Calu3 (cell line): ENCODE measurements around the gene MRPS23. TPM values are rescaled to one million over a fixed set of nuclear protein-coding genes. Genes with fewer than 3 reads are reported as not detected.
A peak's percentile ranks its signal among the peaks of the same experiment; 100 is the strongest.

Experiments
- BruUV-seq: library from RNA; stranded (reverse); fragments of 400-500 nt; replicated peaks from 2 replicates; lab custom pipeline; 2021; lab: Mats Ljungman, UMichigan
- CTCF ChIA-PET: fragments of 300-600 bp; sonication (Branson Sonifier 250); formaldehyde crosslinking; loops from one replicate; lab custom pipeline; 2022; ENCODE audit warnings: antibody characterized with exemption; lab: Charles Lee
- DNase-seq: peaks from one replicate; pipeline ENCODE4 v3.0.0; 2022
- H3K27ac Mint-ChIP-seq: one replicate; pipeline ENCODE4 v1.8.0; 2022; ENCODE audit warnings: mixed read lengths; ENCODE audit not compliant: unreplicated experiment
- H3K27me3 Mint-ChIP-seq: one replicate; pipeline ENCODE4 v1.8.0; 2022; ENCODE audit warnings: mixed read lengths; ENCODE audit not compliant: unreplicated experiment
- H3K36me3 Mint-ChIP-seq: one replicate; pipeline ENCODE4 v1.8.0; 2022; ENCODE audit warnings: mild to moderate bottlenecking, moderate library complexity, mixed read lengths; ENCODE audit not compliant: insufficient read depth, unreplicated experiment
- H3K4me1 Mint-ChIP-seq: one replicate; pipeline ENCODE4 v1.8.0; 2022; ENCODE audit warnings: mild to moderate bottlenecking, low read depth, mixed read lengths; ENCODE audit not compliant: unreplicated experiment
- H3K4me3 Mint-ChIP-seq: one replicate; pipeline ENCODE4 v1.8.0; 2022; ENCODE audit warnings: mild to moderate bottlenecking, low read depth, moderate library complexity, mixed read lengths; ENCODE audit not compliant: unreplicated experiment
- H3K9me3 Mint-ChIP-seq: one replicate; pipeline ENCODE4 v1.8.0; 2022; ENCODE audit warnings: low read depth, mixed read lengths; ENCODE audit not compliant: unreplicated experiment
- intact Hi-C: fragments of 100-400 bp; cut with micrococcal nuclease; formaldehyde crosslinking; loops from one replicate; pipeline ENCODE4 v1.10.0; 2022; ENCODE audit not compliant: unreplicated experiment
- total RNA-seq: library from RNA; stranded (reverse); gene quantifications from 2 replicates; pipeline ENCODE4 v1.2.3, GENCODE V29; 2022
- TF ChIP-seq, protein P1 (sequence below): fragments of 200-600 bp; IDR thresholded peaks from one replicate; pipeline ENCODE4 v1.8.0; 2022; ENCODE audit warnings: antibody characterized with exemption; ENCODE audit not compliant: unreplicated experiment

The MRPS23 gene
- total RNA-seq, 1 experiment from 2014 or later = 38.1 TPM

DNA sequence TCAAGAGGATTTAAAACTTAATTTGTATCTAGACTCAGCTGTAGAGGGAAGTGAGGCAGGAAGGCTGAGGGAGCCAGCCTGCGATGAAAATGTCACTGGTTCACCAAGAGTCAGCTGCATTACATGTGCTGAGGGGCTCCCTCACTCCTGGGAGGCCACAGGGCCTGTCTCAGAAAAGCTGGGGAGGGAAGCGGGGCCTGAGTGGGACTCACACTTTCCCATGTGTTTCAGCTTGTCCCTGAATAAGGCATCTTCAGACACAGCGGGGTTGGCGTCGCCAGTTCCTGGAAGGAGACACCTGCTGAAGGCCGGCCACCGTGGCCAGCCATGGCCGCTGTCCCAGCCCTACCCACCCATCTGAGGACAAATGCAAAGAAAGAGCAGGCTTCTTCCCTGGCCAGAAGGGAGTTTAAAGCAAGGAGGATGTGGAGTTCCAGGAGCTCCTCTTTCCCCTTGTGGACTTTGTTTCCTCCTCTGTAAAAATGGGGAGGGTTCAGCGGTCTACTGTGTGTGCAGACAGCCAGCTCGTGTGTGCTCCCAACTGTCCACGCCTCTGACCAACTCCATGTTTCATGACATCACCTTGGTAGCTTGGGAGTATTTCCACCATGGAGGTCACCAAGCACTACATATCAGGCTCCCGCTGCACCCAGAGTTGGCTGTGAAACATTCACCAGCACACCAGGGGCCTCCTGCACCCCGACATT, 19.2 kb upstream of the MRPS23 start:
- CTCF ChIA-PET = interaction anchor here (0.6 to 1.6 kb wide), 2 partner anchors 66 to 130 kb away, joined by 3 to 8 read pairs; no protein-coding TSS in a partner anchor

DNA sequence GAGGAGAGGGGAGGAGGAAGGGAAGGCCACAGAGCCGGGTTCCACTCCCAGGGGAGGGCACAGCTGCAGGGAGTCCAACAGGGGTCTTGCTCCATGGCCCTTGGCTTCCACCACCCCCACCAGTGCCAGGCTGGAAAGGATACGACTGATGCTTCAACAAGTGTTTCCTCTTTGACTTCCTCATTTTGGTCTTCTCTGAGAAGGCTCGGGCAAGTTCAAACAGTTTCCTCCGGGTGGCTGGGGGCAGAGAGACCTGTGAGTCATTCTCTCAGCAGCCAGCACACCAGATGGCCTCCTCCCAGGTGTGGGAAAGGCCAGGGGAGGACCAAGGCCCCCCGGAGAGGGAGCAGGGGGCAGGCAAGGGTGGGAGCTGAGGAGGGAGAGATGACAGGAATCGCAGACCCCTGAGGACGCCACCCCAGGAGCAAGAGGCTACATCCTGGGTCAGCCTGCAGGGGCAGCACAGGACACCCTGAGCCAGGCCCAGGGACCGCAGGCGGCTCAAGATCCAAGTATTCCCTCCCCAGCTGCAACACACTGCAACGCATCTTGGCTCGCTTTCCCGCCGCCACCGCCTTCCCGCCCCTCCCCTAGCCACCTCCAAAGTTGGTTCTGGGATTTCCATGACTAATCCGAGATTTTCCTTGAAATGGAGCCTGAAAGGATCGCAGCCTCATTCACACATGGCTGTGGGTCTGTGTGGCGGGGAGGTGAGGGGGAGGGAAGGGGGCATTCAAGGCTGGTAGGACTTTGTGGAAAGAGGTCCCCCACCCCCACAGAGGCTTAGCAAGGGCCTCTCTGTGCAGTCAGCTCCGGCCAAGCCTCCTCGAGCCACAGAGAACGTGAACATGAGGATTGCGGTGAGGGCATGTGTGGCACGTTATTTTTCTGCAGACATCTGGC, 18.4 kb upstream of the MRPS23 start:
- CTCF ChIA-PET = interaction anchor here (0.6 to 1.6 kb wide), 3 partner anchors 66 to 134 kb away, joined by 3 to 8 read pairs (median 3); no protein-coding TSS in a partner anchor
- no peak overlapping the region for H3K4me3 Mint-ChIP-seq
- no TSS peak for BruUV-seq
- no peaks in the 10 kb centered on the region for H3K9me3 Mint-ChIP-seq
- TF ChIP-seq, protein P1, sequence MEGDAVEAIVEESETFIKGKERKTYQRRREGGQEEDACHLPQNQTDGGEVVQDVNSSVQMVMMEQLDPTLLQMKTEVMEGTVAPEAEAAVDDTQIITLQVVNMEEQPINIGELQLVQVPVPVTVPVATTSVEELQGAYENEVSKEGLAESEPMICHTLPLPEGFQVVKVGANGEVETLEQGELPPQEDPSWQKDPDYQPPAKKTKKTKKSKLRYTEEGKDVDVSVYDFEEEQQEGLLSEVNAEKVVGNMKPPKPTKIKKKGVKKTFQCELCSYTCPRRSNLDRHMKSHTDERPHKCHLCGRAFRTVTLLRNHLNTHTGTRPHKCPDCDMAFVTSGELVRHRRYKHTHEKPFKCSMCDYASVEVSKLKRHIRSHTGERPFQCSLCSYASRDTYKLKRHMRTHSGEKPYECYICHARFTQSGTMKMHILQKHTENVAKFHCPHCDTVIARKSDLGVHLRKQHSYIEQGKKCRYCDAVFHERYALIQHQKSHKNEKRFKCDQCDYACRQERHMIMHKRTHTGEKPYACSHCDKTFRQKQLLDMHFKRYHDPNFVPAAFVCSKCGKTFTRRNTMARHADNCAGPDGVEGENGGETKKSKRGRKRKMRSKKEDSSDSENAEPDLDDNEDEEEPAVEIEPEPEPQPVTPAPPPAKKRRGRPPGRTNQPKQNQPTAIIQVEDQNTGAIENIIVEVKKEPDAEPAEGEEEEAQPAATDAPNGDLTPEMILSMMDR = no peak
- H3K27ac Mint-ChIP-seq = peak overlapping the region; percentile 70
- H3K36me3 Mint-ChIP-seq = peaks cover 20% of the 10 kb centered on the region
- no peaks in the 10 kb centered on the region for H3K27me3 Mint-ChIP-seq
- DNase-seq = peak; percentile 52
- peaks cover 10% of the 10 kb centered on the region for H3K4me1 Mint-ChIP-seq
- intact Hi-C loops = no loop called here

More for the DNA sequence above, 19.2 kb upstream of the MRPS23 start:
- Mint-ChIP-seq H3K4me3 (no peak overlapping the region), H3K9me3 (no peaks in the 10 kb centered on the region), H3K27ac (no peak overlapping the region), H3K4me1 (peaks cover 10% of the 10 kb centered on the region), H3K27me3 (no peaks in the 10 kb centered on the region), H3K36me3 (peaks cover 19% of the 10 kb centered on the region)
- intact Hi-C loops = no loop called here
- no TSS peak for BruUV-seq
- TF ChIP-seq, protein P1 = no peak
- DNase-seq = no peak

DNA sequence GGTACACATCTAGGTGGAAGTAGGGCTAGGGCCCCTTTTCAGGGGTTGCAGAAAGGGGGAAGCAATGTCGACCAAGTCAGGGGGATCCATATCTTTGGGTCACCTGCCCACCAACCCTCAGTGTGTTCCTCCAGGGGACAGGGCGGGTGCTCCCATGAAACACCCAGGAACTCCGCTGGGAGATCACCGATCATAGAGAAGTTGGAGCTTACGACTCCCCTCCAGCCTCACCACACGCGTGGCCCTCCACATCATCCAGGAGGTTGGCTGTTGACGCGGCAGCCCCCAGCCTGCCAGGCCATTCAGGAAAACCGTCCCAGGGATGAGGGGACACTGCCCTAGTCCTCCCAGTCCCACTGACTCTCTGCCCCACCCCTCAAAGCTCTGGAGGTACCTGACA, 17.3 kb upstream of the MRPS23 start:
- H3K27me3 Mint-ChIP-seq = no peaks in the 10 kb centered on the region
- H3K36me3 Mint-ChIP-seq = peaks cover 30% of the 10 kb centered on the region
- BruUV-seq = no TSS peak
- peaks cover 10% of the 10 kb centered on the region for H3K4me1 Mint-ChIP-seq
- no peak overlapping the region for H3K27ac Mint-ChIP-seq
- no peaks in the 10 kb centered on the region for H3K9me3 Mint-ChIP-seq
- CTCF ChIA-PET = interaction anchor here (1.0 kb wide), 1 partner anchor 135 kb away, joined by 3 read pairs; no protein-coding TSS in a partner anchor
- H3K4me3 Mint-ChIP-seq = no peak overlapping the region
- intact Hi-C loops = no loop called here
- TF ChIP-seq, protein P1 = no peak
- DNase-seq = no peak

DNA sequence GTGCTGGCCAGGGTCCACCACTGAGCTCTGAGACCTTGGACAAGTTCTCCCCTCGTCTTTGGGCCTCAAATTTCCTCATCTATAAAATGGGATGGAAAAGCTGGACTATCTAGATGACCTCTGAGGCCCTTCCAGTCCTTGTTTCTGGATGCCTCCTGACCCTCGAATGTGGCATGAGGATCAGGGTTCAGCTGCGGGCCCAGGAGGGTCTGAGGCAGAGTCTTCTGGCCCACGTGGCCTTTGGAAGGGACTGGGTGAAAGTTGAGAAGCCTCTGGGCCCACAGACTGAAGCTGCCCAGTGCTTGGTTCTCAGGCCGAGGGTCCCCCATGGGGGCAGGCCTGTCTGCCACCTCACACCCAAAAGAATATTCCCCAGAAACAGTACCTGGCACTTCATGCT, 16.9 kb upstream of the MRPS23 start:
- Mint-ChIP-seq H3K36me3 (peaks cover 30% of the 10 kb centered on the region), H3K9me3 (no peaks in the 10 kb centered on the region), H3K27me3 (no peaks in the 10 kb centered on the region), H3K4me3 (no peak overlapping the region), H3K4me1 (peaks cover 10% of the 10 kb centered on the region), H3K27ac (no peak overlapping the region)
- BruUV-seq = no TSS peak
- no peak for DNase-seq
- CTCF ChIA-PET = interaction anchor here (1.0 kb wide), 1 partner anchor 135 kb away, joined by 3 read pairs; no protein-coding TSS in a partner anchor
- TF ChIP-seq, protein P1 = no peak
- intact Hi-C loops = no loop called here
